GM18502 (cell line): Measurements from ENCODE around the gene GOLGA6D.
"Not testable (repeated sequence)": the region's sequence is repeated elsewhere in the genome, so short reads cannot be mapped to it uniquely, and the experiment has no call there.

Source experiments
- ATAC-seq: cut with Tn5 transposase; IDR thresholded peaks from one replicate; pipeline ENCODE4 v1.9.1; 2021; ENCODE audit warnings: mild to moderate bottlenecking; ENCODE audit not compliant: unreplicated experiment, poor library complexity

Gene GOLGA6D, protein sequence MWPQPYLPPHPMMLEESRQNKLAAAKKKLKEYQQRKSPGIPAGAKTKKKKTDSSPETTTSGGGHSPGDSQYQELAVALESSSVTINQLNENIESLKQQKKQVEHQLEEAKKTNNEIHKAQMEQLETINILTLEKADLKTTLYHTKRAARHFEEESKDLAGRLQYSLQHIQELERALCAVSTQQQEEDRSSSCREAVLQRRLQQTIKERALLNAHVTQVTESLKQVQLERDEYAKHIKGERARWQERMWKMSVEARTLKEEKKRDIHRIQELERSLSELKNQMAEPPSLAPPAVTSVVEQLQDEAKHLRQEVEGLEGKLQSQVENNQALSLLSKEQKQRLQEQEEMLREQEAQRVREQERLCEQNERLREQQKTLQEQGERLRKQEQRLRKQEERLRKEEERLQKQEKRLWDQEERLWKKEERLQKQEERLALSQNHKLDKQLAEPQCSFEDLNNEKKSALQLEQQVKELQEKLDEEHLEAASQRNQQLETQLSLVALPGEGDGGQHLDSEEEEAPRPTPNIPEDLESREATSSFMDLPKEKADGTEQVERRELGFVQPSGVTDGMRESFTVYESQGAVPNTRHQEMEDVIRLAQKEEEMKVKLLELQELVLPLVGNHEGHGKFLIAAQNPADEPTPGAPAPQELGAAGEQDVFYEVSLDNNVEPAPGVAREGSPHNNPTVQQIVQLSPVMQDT

DNA sequence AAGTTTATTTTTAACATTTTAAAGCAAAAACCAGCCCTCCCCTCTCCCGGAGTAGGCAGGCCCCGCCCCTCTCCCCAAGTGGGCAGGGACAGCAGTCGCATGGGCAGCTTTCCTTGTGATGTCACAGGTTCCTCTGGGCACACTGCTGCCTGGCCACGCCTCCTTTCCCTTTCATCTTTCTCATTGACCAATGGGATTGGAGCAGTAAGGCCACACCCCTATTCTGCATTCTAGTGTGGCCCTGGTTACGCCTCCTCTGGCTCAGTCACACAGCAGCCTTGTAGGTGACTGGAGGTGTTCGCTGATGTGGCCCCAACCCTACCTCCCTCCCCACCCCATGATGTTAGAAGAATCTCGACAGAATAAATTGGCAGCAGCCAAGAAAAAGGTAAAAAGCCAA, at the start of gene GOLGA6D:
Gene GOLGA6D, plus strand, starts transcription at position 264 of the 400 bp plus-strand sequence. Its CDS starts 41 bp downstream, at position 305.
- ATAC-seq: not testable (repeated sequence)

DNA sequence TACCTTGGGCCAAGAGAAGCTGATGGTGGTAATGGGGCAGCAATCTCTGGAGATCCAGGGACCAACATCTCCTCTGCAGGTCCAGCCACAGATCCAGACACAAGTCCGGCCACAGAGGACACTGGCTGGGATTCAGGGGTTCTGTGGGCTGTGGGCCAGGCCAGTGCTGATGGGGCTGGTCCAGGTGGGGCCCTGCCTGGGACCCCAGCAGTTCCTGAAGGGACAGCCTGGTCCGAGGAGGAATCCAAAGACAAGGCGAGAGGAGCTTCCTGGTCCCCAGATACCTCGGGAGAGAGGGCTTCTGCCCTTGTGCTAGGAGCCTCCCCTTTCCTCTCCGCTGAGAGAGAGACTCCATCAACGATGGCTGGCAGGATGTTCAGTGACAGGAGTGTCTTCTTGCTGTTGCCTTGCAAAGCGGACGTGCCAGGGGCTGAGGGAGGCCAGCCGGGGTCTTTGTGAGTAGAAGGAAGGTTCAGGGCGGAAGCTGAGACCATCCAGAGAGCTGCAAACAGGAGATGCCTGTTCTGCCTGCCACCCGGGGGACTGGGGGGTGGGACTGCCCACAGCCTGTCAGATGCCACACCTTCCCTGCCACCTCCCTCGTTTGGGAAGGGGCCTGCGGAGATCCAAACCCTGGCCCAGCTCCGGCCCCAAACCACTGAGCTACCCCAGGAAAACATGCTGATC, 49.0 kb upstream of the GOLGA6D start:
- ATAC-seq: no peak

DNA sequence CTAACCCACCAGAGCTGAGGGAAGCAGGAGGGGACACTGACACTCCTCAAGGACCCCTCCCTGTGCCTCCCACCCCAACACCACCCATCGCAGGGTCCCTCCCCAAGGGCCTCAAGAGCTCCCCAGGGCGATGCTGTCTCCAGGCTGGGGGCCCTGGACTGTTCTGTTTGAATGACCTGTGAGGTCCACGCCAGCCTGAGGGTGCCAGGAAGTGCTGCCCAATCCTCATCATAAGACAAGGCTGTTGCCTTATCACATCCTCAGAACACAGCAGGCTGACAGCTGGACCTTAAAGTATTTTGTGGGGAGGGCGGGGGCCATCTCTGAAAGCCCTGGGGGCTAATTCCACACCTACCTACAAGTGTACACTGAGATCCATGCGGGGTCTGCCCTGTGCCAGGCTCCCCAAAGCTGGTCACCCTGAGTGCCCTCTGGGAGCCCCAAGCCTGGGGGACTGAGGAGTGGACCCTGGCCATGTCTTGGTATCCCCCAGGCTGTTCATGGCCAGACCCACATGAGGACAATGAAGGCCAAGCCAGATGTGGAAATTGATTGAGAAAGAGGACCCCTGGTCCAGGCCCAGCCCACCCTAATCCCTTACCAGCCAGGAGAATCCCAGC, 48.3 kb upstream of the GOLGA6D start:
- no peak for ATAC-seq

DNA sequence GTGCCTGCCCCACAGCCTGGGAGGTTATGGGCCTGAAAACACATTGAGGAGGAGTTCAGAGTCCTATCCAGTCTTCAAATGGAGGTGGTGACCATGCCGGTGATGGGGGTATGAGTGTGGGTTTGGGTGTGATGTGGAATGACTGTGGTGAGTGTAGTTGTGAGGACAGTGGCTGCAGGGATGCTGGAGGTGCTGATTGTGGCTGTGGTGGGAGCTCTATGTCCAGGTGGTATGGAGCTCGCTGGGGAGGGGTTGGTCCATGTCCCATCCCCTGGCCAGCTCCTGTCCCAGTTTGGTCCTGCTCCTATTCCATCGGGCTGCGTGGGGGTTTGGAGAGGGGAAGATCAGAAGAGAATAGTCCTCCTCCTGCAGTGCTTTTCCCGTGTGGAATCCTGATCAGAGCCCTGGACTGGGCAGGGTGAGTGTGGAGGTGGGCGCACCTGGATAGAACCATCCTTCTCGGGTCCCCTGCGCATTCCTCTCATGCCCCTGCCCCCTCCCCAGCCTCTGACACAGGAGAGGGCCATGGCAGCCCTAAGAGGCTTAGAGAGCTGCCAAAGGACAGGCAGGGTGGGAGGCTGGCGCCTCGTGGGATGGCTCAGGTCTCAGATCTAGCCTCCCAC, 47.5 kb upstream of the GOLGA6D start:
- ATAC-seq: no peak

DNA sequence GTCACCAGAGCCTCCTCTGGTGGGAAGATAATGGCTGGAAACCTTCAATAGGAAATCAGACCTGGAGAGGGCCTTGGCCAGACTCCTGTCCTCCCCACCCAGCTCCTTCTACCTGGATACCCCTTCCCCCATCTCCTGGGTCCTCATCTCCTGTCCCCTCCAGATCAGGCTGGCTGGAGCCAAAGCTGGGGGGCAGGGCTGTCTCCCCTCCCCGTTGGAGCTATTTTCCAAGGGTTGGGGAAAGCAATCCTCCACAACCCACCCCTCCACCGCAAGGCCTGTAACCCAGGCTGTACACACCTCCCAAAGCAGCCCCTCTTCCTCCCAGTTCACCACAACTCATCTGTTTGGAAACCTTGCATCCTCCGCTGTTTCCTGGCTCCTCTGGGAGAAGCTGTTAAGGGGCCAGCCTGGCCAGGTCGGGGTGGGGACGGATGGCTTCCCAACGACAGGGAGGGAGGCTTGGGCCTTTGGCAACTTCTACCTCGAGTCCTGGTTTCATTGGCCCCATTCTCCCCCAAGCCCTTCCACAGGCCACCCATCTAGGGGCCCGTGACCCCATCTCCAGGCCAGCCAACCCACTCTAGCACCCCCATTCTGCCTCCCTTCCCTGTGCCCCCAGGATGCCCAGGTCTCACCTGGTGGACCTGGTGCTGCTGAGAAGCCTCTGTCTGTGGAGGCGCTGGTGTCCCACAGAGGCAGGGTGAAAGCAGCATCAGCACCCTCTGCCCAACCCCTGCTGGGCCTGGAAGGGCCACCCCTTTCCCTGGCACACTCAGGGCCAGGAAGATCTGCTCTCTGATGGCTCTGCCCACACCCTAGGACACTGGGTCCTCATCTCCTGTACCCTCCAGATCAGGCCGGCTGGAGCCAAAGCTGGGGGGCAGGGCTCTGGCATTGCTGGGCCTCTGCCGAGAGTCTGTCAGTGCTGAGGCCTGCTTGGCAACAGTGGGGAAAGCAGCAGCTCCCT, 46.6 kb upstream of the GOLGA6D start:
- no peak for ATAC-seq

DNA sequence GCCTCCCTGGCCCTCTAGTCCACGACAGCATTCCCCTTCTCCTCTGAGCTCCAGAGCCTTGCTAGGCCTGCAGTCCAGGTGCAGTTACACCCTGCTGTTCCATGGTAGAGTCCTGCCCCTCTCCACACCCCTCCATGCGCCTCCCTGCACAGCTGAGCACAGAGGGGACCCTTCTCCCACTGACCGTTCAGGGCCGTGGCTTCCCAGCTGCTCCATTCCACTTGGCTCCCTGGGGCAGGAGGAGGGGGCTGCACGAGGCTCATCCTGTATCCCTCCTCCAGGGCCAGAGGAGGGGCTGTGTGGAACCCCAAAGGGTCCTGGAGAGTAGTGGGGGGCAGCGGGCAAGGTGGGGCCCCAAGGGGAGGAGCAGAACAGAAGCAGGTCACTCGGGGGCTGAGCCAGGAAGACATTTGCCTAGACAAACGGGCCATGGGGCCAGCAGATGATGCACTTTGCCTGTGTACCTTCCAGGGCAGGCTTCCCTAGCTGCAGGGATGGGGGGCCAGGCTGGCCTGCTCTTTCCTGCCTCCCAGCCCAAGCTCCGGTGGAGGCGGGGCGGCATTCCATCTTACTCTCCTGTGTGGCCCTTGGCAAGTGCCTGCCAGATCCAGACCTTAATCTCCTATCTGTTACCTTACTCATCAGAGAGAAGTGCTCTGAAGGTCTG, 45.2 kb upstream of the GOLGA6D start:
- no peak for ATAC-seq

DNA sequence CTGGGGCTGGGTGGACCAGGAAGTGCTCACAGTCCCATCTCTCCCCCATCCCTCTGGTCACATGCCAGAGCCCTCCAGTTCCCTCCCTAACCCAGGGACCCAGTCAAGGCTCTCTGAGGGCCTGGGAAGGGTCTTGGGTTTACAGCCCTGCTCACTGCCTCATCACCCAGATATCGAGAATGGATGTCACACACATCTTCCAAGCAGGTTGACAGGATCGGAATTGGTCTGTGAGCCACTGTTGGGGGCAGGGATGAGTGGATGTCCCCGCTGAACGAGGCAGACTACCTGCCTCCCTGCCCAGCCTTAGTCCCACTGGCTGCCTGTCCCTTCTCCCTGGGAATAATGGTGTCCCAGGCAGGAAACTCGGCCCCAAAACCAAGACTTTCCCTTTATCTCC, 44.5 kb upstream of the GOLGA6D start:
- no peak for ATAC-seq

DNA sequence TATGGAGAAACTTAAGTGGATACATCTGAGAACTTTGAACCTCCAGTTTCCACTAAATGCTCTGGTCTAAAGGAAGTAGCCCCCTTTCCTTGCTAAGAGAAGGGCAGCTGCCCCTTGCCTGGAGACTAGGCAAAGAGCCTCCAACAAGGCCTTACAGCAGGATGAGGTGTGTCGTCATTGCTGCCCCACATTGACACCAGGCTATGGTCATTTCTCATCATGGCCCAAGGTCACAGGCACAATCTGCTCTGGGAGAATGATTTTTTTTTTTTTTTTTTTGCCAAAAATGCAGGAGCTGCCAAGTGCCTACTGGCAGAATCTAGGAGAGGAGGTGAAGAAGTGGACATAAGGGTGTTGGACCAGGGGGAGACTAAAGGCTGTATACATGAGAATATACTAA, 36.9 kb upstream of the GOLGA6D start:
- ATAC-seq: not testable (repeated sequence)

DNA sequence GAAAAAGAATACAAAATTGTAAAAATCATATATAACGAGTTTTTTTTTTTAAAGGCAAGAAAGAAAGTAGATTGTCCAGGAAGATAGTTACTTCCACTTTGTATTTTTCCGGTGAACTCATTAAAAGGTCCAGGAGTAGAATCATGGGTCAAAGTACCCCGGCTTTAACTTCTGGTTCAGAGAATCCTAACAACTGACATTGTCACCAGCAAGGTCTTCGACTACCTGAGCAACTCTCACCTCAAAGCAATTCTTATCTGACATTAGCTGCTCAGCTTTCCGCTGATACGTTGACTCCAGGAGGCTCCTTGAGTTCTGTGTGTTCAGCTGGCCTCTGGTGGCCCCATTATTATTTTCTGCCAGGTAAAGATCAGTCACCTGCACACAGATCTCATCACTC, 33.6 kb upstream of the GOLGA6D start:
- ATAC-seq: not testable (repeated sequence)

DNA sequence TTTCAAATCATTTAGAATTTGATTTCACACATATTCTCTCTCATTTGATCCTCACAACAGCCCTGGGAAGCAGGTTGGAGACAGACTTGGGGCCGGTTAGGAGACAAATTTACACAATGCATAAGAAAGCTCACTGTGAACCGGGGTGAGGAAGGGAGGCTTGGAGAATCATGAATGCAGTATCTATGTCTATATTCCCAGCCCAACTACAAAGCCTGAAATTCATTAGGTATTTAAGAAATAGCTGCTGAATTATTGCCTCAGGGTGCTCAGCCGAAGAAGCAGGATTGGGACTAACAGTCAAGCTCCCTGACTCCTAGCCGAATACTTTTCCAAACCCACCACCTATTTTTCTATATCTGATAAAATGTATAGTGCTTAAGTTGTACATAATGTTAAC, 32.9 kb upstream of the GOLGA6D start:
- ATAC-seq: no peak

DNA sequence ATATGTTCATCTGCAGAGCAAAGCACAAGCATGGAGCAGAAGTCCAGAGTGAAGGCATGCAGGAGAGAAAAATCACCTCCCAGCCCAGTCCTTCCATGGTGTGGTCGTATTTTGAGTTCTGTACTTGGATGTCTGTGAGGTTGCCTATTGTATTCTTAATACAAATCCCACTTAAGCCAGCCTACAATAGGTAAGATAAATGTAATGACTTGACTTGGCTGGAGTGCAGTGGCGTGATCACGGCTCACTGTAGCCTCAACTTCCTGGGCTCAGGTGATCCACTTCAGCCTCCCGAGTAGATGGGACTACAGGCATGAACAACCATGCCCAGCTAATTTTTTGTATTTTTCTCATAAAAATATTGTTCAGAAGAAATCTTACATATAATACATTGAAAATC, 31.3 kb upstream of the GOLGA6D start:
- not testable (repeated sequence) for ATAC-seq

DNA sequence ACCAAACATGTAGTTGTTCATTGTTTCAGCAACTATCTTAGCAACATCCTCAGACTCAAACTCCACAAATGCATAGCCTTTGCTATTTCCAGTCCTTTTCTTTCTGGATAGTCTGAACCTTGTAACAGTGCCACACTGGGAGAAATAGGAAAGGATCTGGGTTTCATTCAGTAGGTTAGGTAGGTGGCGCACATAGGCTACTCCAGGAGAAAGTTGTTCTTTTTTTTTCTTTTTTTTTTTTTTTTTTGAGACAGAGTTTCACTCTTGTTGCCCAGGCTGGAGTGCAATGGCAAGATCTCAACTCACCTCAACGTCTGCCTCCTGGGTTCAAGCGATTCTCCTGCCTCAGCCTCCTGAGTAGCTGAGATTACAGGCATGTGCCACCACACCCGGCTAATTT, 30.4 kb upstream of the GOLGA6D start:
- not testable (repeated sequence) for ATAC-seq

DNA sequence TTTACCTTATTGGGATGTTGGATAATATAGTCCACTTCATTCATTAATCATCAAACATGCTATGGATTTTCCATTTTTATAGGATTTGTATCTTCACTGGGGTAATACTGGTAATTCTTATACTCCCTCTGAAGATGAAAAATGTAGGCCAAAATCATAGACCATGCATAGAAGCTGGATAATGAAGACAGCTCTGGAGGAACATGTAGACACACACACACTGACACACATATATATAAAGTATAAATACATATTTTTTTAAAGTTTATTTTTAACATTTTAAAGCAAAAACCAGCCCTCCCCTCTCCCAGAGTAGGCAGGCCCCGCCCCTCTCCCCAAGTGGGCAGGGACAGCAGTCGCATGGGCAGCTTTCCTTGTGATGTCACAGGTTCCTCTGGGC, 24.6 kb upstream of the GOLGA6D start, which contains the start of gene GOLGA6C:
Gene GOLGA6C, plus strand, starts transcription at position 301 of the 400 bp plus-strand sequence. CDS start 265 bp downstream, outside the sequence.
- not testable (repeated sequence) for ATAC-seq

DNA sequence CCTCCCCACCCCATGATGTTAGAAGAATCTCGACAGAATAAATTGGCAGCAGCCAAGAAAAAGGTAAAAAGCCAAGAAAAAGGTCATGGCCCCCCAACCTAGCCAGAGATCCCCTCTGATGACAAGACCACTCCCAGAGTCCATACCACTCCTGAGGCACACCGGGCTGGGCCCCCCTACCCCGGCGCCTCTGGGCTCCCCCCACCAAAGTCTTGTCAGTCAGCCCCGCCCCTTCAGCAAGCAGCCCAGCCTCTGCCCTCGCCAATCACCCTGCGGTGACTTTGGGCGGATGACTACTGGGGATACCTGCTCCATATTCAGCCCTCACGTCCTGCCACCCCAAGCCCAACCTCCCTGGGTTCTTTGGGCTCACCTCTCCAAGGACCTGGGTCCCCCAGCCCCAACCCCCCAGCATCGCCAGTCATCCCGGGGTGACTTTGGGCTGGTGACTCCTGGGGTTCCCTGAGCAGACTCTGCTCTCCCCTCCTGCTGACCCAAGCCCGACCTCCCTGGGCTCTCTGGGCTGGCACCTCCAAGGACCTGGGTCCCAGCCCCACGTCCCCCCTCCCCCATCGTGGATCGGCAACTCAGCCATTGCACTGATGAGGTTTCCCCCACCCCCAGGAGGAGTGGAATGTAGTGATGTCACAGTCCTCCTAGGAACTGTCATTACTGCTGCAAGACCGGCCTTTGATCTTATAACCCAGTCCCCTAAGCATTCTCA, 23.9 kb upstream of the GOLGA6D start:
- not testable (repeated sequence) for ATAC-seq

DNA sequence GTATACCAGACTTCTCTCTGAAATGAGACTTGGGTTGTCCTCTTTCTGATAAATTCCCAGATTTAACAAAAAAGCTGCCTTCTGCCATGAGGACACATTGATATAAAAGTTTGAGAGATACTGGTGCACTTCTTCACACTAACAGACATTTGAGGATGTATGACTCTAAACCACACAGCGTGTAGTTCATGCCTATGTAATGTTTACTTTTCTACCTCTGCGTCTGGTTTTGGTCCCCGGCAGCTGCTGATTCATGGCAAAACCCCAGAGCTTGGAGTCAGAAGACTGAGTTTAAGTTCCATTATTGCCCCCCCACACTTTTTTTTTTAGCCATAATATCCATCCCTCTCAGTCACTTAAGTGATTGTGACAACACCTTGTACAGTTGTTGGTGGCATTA, 22.8 kb upstream of the GOLGA6D start:
- not testable (repeated sequence) for ATAC-seq

DNA sequence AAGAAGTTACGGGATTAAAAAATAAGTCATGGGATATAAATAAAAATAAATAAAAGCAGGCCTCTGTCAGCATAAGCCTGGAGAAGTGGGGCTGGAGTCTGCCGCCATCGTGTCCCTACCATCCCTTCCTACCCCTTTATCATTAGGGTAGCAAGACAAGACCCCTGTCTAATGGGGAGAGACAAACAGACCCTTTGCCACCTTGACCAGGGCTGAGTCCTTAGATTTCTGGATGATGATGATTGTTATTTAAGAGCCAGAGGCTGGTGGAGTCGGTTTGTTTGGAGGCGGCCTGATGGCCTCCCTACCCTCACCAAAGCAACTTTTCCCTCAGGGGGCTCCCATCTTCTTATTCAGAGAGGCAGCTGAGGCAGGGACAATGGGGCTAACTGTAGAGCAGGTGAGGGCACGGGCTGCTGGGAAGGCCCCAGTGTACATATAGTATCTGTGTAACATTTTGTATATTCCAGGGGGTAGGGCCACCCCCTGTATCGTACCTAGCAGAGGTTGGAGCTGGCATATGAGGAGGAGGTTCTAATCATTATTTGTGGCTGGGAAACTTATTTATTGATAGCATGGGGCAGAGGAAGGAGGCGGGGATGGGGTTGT, 8.8 kb upstream of the GOLGA6D start:
- not testable (repeated sequence) for ATAC-seq

DNA sequence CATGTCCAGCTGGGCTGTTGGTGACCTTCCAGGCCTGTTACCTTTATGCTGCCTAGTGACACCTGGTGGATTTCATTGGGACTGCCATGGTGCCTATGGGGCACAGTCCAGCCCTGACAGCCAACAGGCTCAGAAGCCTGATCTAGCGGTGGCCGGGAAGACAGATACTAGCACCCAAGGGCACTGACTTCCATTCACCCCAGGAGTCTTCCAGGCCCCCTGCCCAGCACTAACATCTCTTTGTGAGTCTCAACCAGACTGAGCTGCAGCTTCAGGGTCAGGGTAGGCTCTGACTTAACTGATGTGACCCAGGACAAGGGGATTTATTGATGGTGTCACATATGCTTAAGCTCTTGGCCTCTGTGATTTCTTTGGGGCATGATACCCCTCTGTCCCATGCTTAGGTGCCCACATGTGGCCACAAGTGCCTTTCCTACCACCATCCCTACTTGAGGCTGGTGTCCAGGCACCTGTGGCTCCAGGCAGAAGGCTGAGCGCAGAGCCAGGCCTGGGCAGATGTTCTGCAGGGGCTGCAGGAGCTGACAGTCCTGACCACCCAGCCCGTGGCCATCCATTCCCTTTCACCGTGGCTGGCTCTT, 8.0 kb upstream of the GOLGA6D start:
- ATAC-seq: peak; percentile 79
